Stomach (tissue), 9 donors: ENCODE results near the gene SUPT3H. TPM values are rescaled to one million over a fixed set of nuclear protein-coding genes. Genes with fewer than 3 reads are reported as not detected.
"Not testable (repeated sequence)": the region's sequence is repeated elsewhere in the genome, so short reads cannot be mapped to it uniquely, and the experiment has no call there.

Experiments used
- DNase-seq, 2 donors: peaks; one replicate each; pipeline versions ENCODE4 v3.0.0 to v3.0.0-alpha.2; 2013 to 2019
- H3K27ac ChIP-seq, 5 donors: fragments of 200-600 bp in 4 of 5; sonication (generic) in 4 of 5; one replicate each; pipeline ENCODE4 v1.5.1; 2013 to 2019; ENCODE audit warnings: mild to moderate bottlenecking in 1 of 5, moderate library complexity in 1 of 5
- H3K27me3 ChIP-seq, 3 donors: fragments of 200-600 bp; sonication (generic); one replicate each; pipeline ENCODE4 v1.5.1; 2017 to 2019; ENCODE audit warnings: mixed run types in 1 of 3
- H3K36me3 ChIP-seq, 4 donors: fragments of 200-600 bp; sonication (generic); 1 replicate in 3 of 4; 2 replicates in 1 of 4; pipeline ENCODE4 v1.5.1; 2016 to 2019
- H3K4me1 ChIP-seq, 4 donors: fragments of 200-600 bp; sonication (generic); one replicate each; pipeline ENCODE4 v1.5.1; 2016 to 2019
- H3K4me3 ChIP-seq, 4 donors: fragments of 200-600 bp; sonication (generic) in 3 of 4; one replicate each; pipeline ENCODE4 v1.5.1; 2016 to 2019; ENCODE audit warnings: mild to moderate bottlenecking in 1 of 4
- H3K9me3 ChIP-seq, 4 donors: fragments of 200-600 bp; sonication (generic); one replicate each; pipeline ENCODE4 v1.5.1; 2016 to 2019
- CTCF ChIP-seq, 7 experiments: fragments of 450-650 bp in 4 of 7; fragments of 200-600 bp in 3 of 7; sonication (generic) in 3 of 7; IDR thresholded peaks; one replicate each; pipeline ENCODE4 v1.5.1; 2016 to 2019; ENCODE audit warnings: antibody characterized with exemption in 7 of 7, control low read depth in 2 of 7, mild to moderate bottlenecking in 1 of 7
- EP300 ChIP-seq: sonication (generic); formaldehyde crosslinking; IDR thresholded peaks from one replicate; pipeline ENCODE4 v1.6.1; 2017; ENCODE audit warnings: antibody characterized with exemption
- POLR2A ChIP-seq, 4 donors: fragments of 450-650 bp; IDR thresholded peaks; one replicate each; pipeline ENCODE4 v1.6.1; 2016; ENCODE audit warnings: antibody characterized with exemption in 4 of 4, control low read depth in 2 of 4, mild to moderate bottlenecking in 1 of 4, moderate library complexity in 1 of 4
- POLR2AphosphoS5 ChIP-seq, 3 donors: sonication (generic); formaldehyde crosslinking; IDR thresholded peaks; one replicate each; pipeline ENCODE4 v1.6.1; 2016; ENCODE audit warnings: antibody characterized with exemption in 3 of 3
- WGBS, 5 donors: extraction: QIAGEN DNeasy Blood & Tissue Kit in 3 of 5; methylation state at CpG; one replicate each; pipeline versions ENCODE4 v1.1.5 to v1.1.7; 2013 to 2018; 5-methylcytosine and 5-hydroxymethylcytosine counted together
- intact Hi-C: fragments of 100-400 bp; cut with DNase I; formaldehyde crosslinking; loops from one replicate; pipeline ENCODE4 v1.15.1; 2023; ENCODE audit warnings: low total_unique reads
- polyA plus RNA-seq, 3 donors: library from polyadenylated mRNA; stranded (reverse); fragments of 200-250 nt; gene quantifications; one replicate each; pipeline ENCODE4 v1.2.3, GENCODE V29; 2013
- total RNA-seq, 5 donors: library from RNA; depleted of rRNA; stranded (reverse); fragments of >200 nt; gene quantifications; one replicate each; pipeline versions ENCODE4 v1.1.0 to v1.2.3, GENCODE V29; 2014 to 2016
- donor health status: healthy with polysubstance abuse.
- donor health status: Bipolar disorder and iron deficiency.
- donor health status: healthy.

SUPT3H gene
- total and polyA plus RNA-seq, 8 donors: 0.29 to 16.2 (median 4.0) TPM; not detected in 1

- no peak overlapping the region for H3K27ac ChIP-seq
- no peak for DNase-seq
- no peak overlapping the region for H3K4me3 ChIP-seq
- H3K9me3 ChIP-seq: peaks cover 0 to 9% (median 4%) of the 10 kb centered on the region in 4 donors
- no peaks in the 10 kb centered on the region for H3K27me3 ChIP-seq
- TF ChIP-seq POLR2AphosphoS5 (IDR thresholded peaks at IDR 0.05) (no peak), POLR2A (IDR thresholded peaks at IDR 0.05) (no peak), EP300 (no peak), CTCF (IDR thresholded peaks at IDR 0.05) (no peak)
- intact Hi-C loops: no loop called here
- WGBS, 5 donors: 82 to 88% (median 83%) methylated on average over 2 of the region's 2 CpGs
- H3K36me3 ChIP-seq: no peaks in the 10 kb centered on the region
- H3K4me1 ChIP-seq: no peaks in the 10 kb centered on the region
Measured at GRCh38 chr6:44906761-44907160, 471.0 kb downstream of the SUPT3H start.

GRCh38 chr6:44900358-44900757 is 477.4 kb downstream of the SUPT3H start:
- not testable (repeated sequence) for DNase-seq

GRCh38 chr6:44898296-44898930 is 479.3 kb downstream of the SUPT3H start:
- Histone ChIP-seq H3K36me3 (no peaks in the 10 kb centered on the region), H3K27ac (no peak overlapping the region), H3K27me3 (no peaks in the 10 kb centered on the region), H3K4me1 (no peaks in the 10 kb centered on the region), H3K9me3 (peaks cover 0 to 16% (median 3%) of the 10 kb centered on the region in 4 donors), H3K4me3 (no peak overlapping the region)
- 93 to 99% (median 96%) methylated on average over 10 of the region's 10 CpGs for WGBS, 5 donors
- no peak for DNase-seq
- intact Hi-C loops: no loop called here
- TF ChIP-seq POLR2A (IDR thresholded peaks at IDR 0.05) (no peak), EP300 (no peak), CTCF (IDR thresholded peaks at IDR 0.05) (no peak), POLR2AphosphoS5 (IDR thresholded peaks at IDR 0.05) (no peak)

More at GRCh38 chr6:44900358-44900757, 477.4 kb downstream of the SUPT3H start:
- H3K9me3 ChIP-seq: peaks cover 0 to 13% (median 3%) of the 10 kb centered on the region in 4 donors
- intact Hi-C loops, H3K27ac ChIP-seq, H3K36me3 ChIP-seq, H3K4me3 ChIP-seq, H3K4me1 ChIP-seq, H3K27me3 ChIP-seq: not testable (repeated sequence)
- WGBS, 5 donors: 88 to 96% (median 93%) methylated on average over 10 to 11 of the region's 11 CpGs

- no peak for TF ChIP-seq CTCF (IDR thresholded peaks at IDR 0.05)
- TF ChIP-seq POLR2AphosphoS5 (IDR thresholded peaks at IDR 0.05): no peak
- no peak for TF ChIP-seq POLR2A (IDR thresholded peaks at IDR 0.05)
- no peak for TF ChIP-seq EP300
- peaks cover 0 to 16% (median 3%) of the 10 kb centered on the region in 4 donors for H3K9me3 ChIP-seq
Measured at GRCh38 chr6:44897316-44897715, 480.4 kb downstream of the SUPT3H start.

GRCh38 chr6:44896701-44897100 is 481.0 kb downstream of the SUPT3H start:
- Histone ChIP-seq H3K27ac (no peak overlapping the region), H3K4me3 (no peak overlapping the region), H3K36me3 (no peaks in the 10 kb centered on the region), H3K4me1 (no peaks in the 10 kb centered on the region), H3K9me3 (peaks cover 0 to 16% (median 3%) of the 10 kb centered on the region in 4 donors), H3K27me3 (no peaks in the 10 kb centered on the region)
- WGBS, 5 donors: 68 to 76% (median 75%) methylated on average over 4 of the region's 4 CpGs
- TF ChIP-seq POLR2A (IDR thresholded peaks at IDR 0.05) (no peak), EP300 (no peak), CTCF (IDR thresholded peaks at IDR 0.05) (no peak), POLR2AphosphoS5 (IDR thresholded peaks at IDR 0.05) (no peak)
- DNase-seq: peak in 1 of 2 donors; percentile 36
- intact Hi-C loops: no loop called here

More at GRCh38 chr6:44897316-44897715, 480.4 kb downstream of the SUPT3H start:
- Histone ChIP-seq H3K4me3 (no peak overlapping the region), H3K36me3 (no peaks in the 10 kb centered on the region), H3K27me3 (no peaks in the 10 kb centered on the region), H3K27ac (no peak overlapping the region), H3K4me1 (no peaks in the 10 kb centered on the region)
- no peak for DNase-seq
- intact Hi-C loops: no loop called here
